Neural cell (in vitro differentiated cells): ENCODE data around the gene LRMDA. TPM values are rescaled to one million over a fixed set of nuclear protein-coding genes. Genes with fewer than 3 reads are reported as not detected.

Experiments used
- H2AFZ ChIP-seq: fragments of 200-600, 300-800 bp; sonication (generic), shearing (Covaris generic); 2 replicates; pipeline ENCODE4 v1.6.0; 2014; ENCODE audit warnings: low read depth, mild to moderate bottlenecking, antibody characterized with exemption, low read length, moderate library complexity
- H3F3A ChIP-seq: fragments of 200-600 bp; shearing (Covaris generic); 2 replicates; pipeline ENCODE4 v1.6.1; 2016; ENCODE audit warnings: mild to moderate bottlenecking, moderate library complexity, mixed read lengths, antibody characterized with exemption, low read length; ENCODE audit not compliant: insufficient read depth, poor library complexity, severe bottlenecking
- H3K27ac ChIP-seq: fragments of 200-600, 300-800 bp; sonication (generic), shearing (Covaris generic); 2 replicates; pipeline ENCODE4 v1.5.1; 2014; ENCODE audit warnings: mild to moderate bottlenecking, low read length, moderate library complexity
- H3K27me3 ChIP-seq: fragments of 300-800, 200-600 bp; sonication (generic), shearing (Covaris generic); 2 replicates; pipeline ENCODE4 v1.6.0; 2014; ENCODE audit warnings: mild to moderate bottlenecking, low read depth, low read length, moderate library complexity; ENCODE audit not compliant: insufficient read depth
- H3K36me3 ChIP-seq: fragments of 300-800, 200-600 bp; sonication (generic), shearing (Covaris generic); 2 replicates; pipeline ENCODE4 v1.5.1; 2014; ENCODE audit warnings: mild to moderate bottlenecking, antibody characterized with exemption, low read length, moderate library complexity; ENCODE audit not compliant: insufficient read depth
- H3K4me2 ChIP-seq: fragments of 300-800, 200-600 bp; sonication (generic), shearing (Covaris generic); 2 replicates; pipeline ENCODE4 v1.6.0; 2014; ENCODE audit warnings: mild to moderate bottlenecking, low read length
- H3K4me3 ChIP-seq: fragments of 300-800, 200-600 bp; sonication (generic), shearing (Covaris generic); 2 replicates; pipeline ENCODE4 v1.5.1; 2014; ENCODE audit warnings: mild to moderate bottlenecking, low read length, moderate library complexity
- H3K79me2 ChIP-seq: fragments of 200-600 bp; shearing (Covaris generic); replicated peaks from 2 replicates; pipeline ENCODE4 v1.6.0; 2014; ENCODE audit warnings: mild to moderate bottlenecking, low read length, moderate library complexity; ENCODE audit not compliant: insufficient read depth
- H3K9ac ChIP-seq: fragments of 300-800, 200-600 bp; sonication (generic), shearing (Covaris generic); 2 replicates; pipeline ENCODE4 v1.6.1; 2016; ENCODE audit warnings: mild to moderate bottlenecking, low read length, mixed read lengths
- H3K9me2 ChIP-seq: fragments of 200-600 bp; shearing (Covaris generic); 2 replicates; pipeline ENCODE4 v1.6.1; 2016; ENCODE audit warnings: mild to moderate bottlenecking, low read length, mixed read lengths; ENCODE audit not compliant: insufficient read depth
- H3K9me3 ChIP-seq: fragments of 200-600, 300-800 bp; sonication (generic), shearing (Covaris generic); 2 replicates; pipeline ENCODE4 v1.6.1; 2016; ENCODE audit warnings: mild to moderate bottlenecking, mixed run types, low read length, moderate library complexity, mixed read lengths
- H4K20me1 ChIP-seq: fragments of 200-600 bp; shearing (Covaris generic); 2 replicates; pipeline ENCODE4 v1.6.1; 2016; ENCODE audit warnings: mild to moderate bottlenecking, mixed run types; ENCODE audit not compliant: insufficient read depth
- EP300 ChIP-seq: fragments of 450-650 bp; conservative IDR thresholded peaks from 2 replicates; pipeline ENCODE4 v1.6.1; 2014; ENCODE audit warnings: antibody characterized with exemption, mild to moderate bottlenecking, moderate library complexity; ENCODE audit not compliant: poor library complexity, severe bottlenecking
- EZH2 ChIP-seq: fragments of 200-600, 300-800 bp; shearing (Covaris generic), sonication (generic); IDR thresholded peaks from 2 replicates; pipeline ENCODE4 v1.6.1; 2014; ENCODE audit warnings: antibody characterized with exemption, low read length, borderline replicate concordance, mild to moderate bottlenecking; ENCODE audit not compliant: insufficient read depth, poor library complexity, severe bottlenecking
- MXI1 ChIP-seq: fragments of 450-650 bp; conservative IDR thresholded peaks from 2 replicates; pipeline ENCODE4 v1.6.1; 2014; ENCODE audit warnings: antibody characterized with exemption, mild to moderate bottlenecking; ENCODE audit not compliant: poor library complexity, severe bottlenecking
- POLR2AphosphoS5 ChIP-seq: IDR thresholded peaks from 2 replicates; pipeline ENCODE4 v1.6.1; 2012
- RAD21 ChIP-seq: fragments of 450-650 bp; conservative IDR thresholded peaks from 2 replicates; pipeline ENCODE4 v1.6.1; 2014; ENCODE audit warnings: antibody characterized with exemption, mild to moderate bottlenecking, moderate library complexity
- SMC3 ChIP-seq: fragments of 450-650 bp; conservative IDR thresholded peaks from 2 replicates; pipeline ENCODE4 v1.6.1; 2014; ENCODE audit warnings: antibody characterized with exemption, mild to moderate bottlenecking, moderate library complexity; ENCODE audit not compliant: poor library complexity
- TAF1 ChIP-seq: IDR thresholded peaks from 2 replicates; pipeline ENCODE4 v1.6.1; 2012; ENCODE audit warnings: low read depth
- polyA plus RNA-seq: library from polyadenylated mRNA; depleted of rRNA; stranded (reverse); fragments of >200 nt; gene quantifications from 2 replicates; pipeline ENCODE4 v1.2.3, GENCODE V29; 2014
- TF ChIP-seq, protein P1 (sequence below): fragments of 450-650 bp; IDR thresholded peaks from 2 replicates; pipeline ENCODE4 v1.5.1; 2014; ENCODE audit warnings: antibody characterized with exemption, mild to moderate bottlenecking, moderate library complexity; ENCODE audit not compliant: poor library complexity, severe bottlenecking
- TF ChIP-seq, protein P2 (sequence below): IDR thresholded peaks from 2 replicates; pipeline ENCODE4 v1.6.1; 2012; ENCODE audit warnings: borderline replicate concordance

LRMDA gene
- polyA plus RNA-seq, 1 donor from 2014 or later = 5.6 TPM

DNA sequence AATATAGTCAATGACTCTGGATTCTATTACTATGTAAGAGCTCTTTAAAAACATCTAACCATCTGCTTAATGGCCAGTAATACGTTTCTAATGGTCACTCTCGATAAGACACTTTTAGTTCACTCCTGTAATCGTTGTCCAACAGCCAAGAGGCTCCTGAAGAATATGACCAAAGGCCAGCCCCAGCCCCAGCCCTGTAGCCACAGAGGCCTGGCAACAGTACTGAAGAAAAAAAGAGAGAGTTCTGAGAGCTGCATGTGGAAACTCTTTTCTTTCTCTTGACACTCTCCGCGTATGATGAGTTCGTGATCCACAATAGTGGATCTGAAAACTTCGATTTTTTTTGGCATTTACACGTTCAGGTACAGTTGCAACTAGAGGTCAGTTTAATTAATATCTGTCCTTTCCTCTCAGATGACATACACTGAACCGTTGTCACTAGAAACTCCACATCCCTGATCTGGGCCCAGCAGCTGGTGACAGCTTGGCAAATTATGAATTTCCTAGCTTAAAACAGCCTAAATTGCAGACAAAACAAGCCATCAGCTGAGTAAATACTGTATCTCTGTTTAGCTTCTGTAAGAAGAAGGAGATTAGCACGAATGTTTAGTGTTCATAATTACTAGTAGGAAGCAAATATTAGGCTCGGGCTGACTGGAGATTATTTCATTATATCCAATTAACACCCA, 456.7 kb downstream of the LRMDA start:
- Histone ChIP-seq H3K27me3 (no peaks in the 10 kb centered on the region), H2AFZ (no peak overlapping the region), H3K9me2 (no peaks in the 10 kb centered on the region), H4K20me1 (no peaks in the 10 kb centered on the region), H3K79me2 (no peaks in the 10 kb centered on the region), H3K36me3 (no peaks in the 10 kb centered on the region), H3K4me3 (no peak overlapping the region), H3K4me2 (no peak overlapping the region), H3K27ac (no peak overlapping the region), H3F3A (peaks cover 3% of the 10 kb centered on the region), H3K9me3 (no peaks in the 10 kb centered on the region), H3K9ac (no peak overlapping the region)
- TF ChIP-seq SMC3 (no peak), TAF1 (no peak), EP300 (no peak), POLR2AphosphoS5 (no peak)

GRCh38 chr10:75889051-75889450, 457.6 kb downstream of the LRMDA start:
- Histone ChIP-seq H3K27ac (no peak overlapping the region), H3K79me2 (no peaks in the 10 kb centered on the region), H3K9me2 (no peaks in the 10 kb centered on the region), H3K4me2 (no peak overlapping the region), H3K36me3 (no peaks in the 10 kb centered on the region), H3K9me3 (no peaks in the 10 kb centered on the region), H3F3A (peaks cover 3% of the 10 kb centered on the region), H3K27me3 (no peaks in the 10 kb centered on the region), H3K4me3 (no peak overlapping the region), H4K20me1 (no peaks in the 10 kb centered on the region), H2AFZ (no peak overlapping the region), H3K9ac (no peak overlapping the region)
- TF ChIP-seq RAD21 = no peak
- TF ChIP-seq EZH2 = no peak
- TF ChIP-seq, protein P1, sequence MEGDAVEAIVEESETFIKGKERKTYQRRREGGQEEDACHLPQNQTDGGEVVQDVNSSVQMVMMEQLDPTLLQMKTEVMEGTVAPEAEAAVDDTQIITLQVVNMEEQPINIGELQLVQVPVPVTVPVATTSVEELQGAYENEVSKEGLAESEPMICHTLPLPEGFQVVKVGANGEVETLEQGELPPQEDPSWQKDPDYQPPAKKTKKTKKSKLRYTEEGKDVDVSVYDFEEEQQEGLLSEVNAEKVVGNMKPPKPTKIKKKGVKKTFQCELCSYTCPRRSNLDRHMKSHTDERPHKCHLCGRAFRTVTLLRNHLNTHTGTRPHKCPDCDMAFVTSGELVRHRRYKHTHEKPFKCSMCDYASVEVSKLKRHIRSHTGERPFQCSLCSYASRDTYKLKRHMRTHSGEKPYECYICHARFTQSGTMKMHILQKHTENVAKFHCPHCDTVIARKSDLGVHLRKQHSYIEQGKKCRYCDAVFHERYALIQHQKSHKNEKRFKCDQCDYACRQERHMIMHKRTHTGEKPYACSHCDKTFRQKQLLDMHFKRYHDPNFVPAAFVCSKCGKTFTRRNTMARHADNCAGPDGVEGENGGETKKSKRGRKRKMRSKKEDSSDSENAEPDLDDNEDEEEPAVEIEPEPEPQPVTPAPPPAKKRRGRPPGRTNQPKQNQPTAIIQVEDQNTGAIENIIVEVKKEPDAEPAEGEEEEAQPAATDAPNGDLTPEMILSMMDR = no peak
- TF ChIP-seq TAF1 = no peak
- TF ChIP-seq EP300 = no peak
- no peak for TF ChIP-seq POLR2AphosphoS5
- TF ChIP-seq SMC3 = no peak
- no peak for TF ChIP-seq MXI1
- TF ChIP-seq, protein P2, sequence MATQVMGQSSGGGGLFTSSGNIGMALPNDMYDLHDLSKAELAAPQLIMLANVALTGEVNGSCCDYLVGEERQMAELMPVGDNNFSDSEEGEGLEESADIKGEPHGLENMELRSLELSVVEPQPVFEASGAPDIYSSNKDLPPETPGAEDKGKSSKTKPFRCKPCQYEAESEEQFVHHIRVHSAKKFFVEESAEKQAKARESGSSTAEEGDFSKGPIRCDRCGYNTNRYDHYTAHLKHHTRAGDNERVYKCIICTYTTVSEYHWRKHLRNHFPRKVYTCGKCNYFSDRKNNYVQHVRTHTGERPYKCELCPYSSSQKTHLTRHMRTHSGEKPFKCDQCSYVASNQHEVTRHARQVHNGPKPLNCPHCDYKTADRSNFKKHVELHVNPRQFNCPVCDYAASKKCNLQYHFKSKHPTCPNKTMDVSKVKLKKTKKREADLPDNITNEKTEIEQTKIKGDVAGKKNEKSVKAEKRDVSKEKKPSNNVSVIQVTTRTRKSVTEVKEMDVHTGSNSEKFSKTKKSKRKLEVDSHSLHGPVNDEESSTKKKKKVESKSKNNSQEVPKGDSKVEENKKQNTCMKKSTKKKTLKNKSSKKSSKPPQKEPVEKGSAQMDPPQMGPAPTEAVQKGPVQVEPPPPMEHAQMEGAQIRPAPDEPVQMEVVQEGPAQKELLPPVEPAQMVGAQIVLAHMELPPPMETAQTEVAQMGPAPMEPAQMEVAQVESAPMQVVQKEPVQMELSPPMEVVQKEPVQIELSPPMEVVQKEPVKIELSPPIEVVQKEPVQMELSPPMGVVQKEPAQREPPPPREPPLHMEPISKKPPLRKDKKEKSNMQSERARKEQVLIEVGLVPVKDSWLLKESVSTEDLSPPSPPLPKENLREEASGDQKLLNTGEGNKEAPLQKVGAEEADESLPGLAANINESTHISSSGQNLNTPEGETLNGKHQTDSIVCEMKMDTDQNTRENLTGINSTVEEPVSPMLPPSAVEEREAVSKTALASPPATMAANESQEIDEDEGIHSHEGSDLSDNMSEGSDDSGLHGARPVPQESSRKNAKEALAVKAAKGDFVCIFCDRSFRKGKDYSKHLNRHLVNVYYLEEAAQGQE = no peak

- no peak overlapping the region for H3K27ac ChIP-seq
- no peaks in the 10 kb centered on the region for H3K9me2 ChIP-seq
- H3F3A ChIP-seq = no peaks in the 10 kb centered on the region
- H3K36me3 ChIP-seq = no peaks in the 10 kb centered on the region
- no peak overlapping the region for H3K4me3 ChIP-seq
- H2AFZ ChIP-seq = no peak overlapping the region
- H3K27me3 ChIP-seq = no peaks in the 10 kb centered on the region
- H3K9ac ChIP-seq = no peak overlapping the region
- no peak overlapping the region for H3K4me2 ChIP-seq
- no peaks in the 10 kb centered on the region for H4K20me1 ChIP-seq
- H3K9me3 ChIP-seq = no peaks in the 10 kb centered on the region
- TF ChIP-seq SMC3 (no peak), EP300 (no peak), EZH2 (no peak)
- TF ChIP-seq, protein P1 = no peak
- no peaks in the 10 kb centered on the region for H3K79me2 ChIP-seq
Observed at GRCh38 chr10:75894761-75895160, 463.3 kb downstream of the LRMDA start.
